SK-N-SH treated with all-trans-retinoic acid at 6 μM for 48 hours (cell line): Measurements from ENCODE around the gene HOXC5.
A peak's percentile ranks its signal among the peaks of the same experiment; 100 is the strongest.

ENCODE experiments used
- ATAC-seq: fragments of 200-7000 bp; cut with Tn5 transposase; 3 replicates; pipeline ENCODE4 v1.9.1; 2020; ENCODE audit warnings: mild to moderate bottlenecking, moderate library complexity
- BACH2 ChIP-seq: fragments of 250-450 bp; sonication (Bioruptor Pico); IDR thresholded peaks from 2 replicates; pipeline ENCODE4 v1.9.0; 2021; ENCODE audit warnings: mild to moderate bottlenecking, borderline replicate concordance
- CSDC2 ChIP-seq: fragments of 250-450 bp; sonication (Bioruptor Pico); IDR thresholded peaks from 2 replicates; pipeline ENCODE4 v1.5.0; 2020; ENCODE audit warnings: mild to moderate bottlenecking, moderate library complexity
- ESRRG ChIP-seq: fragments of 250-450 bp; sonication (Bioruptor Pico); IDR thresholded peaks from 2 replicates; pipeline ENCODE4 v1.6.1; 2021; ENCODE audit warnings: mild to moderate bottlenecking
- GLIS3 ChIP-seq: fragments of 250-450 bp; sonication (Bioruptor Pico); IDR thresholded peaks from 2 replicates; pipeline ENCODE4 v1.5.0; 2020; ENCODE audit warnings: mild to moderate bottlenecking, moderate library complexity
- ISL1 ChIP-seq: fragments of 250-450 bp; sonication (Bioruptor Pico); IDR thresholded peaks from 2 replicates; pipeline ENCODE4 v2.1.2; 2022; ENCODE audit warnings: mild to moderate bottlenecking, moderate library complexity
- OSR1 ChIP-seq: fragments of 250-450 bp; sonication (Bioruptor Pico); IDR thresholded peaks from 2 replicates; pipeline ENCODE4 v1.8.0; 2022; ENCODE audit warnings: moderate library complexity, mild to moderate bottlenecking, inconsistent platforms
- RARB ChIP-seq: fragments of 250-450 bp; sonication (Bioruptor Pico); IDR thresholded peaks from 2 replicates; pipeline ENCODE4 v1.8.0; 2021; ENCODE audit warnings: mild to moderate bottlenecking, moderate library complexity
- SNAI2 ChIP-seq: fragments of 250-450 bp; sonication (Bioruptor Pico); IDR thresholded peaks from 2 replicates; pipeline ENCODE4 v1.5.0; 2020; ENCODE audit warnings: mild to moderate bottlenecking, moderate library complexity
- TCF4 ChIP-seq: fragments of 250-450 bp; sonication (Bioruptor Pico); IDR thresholded peaks from 2 replicates; pipeline ENCODE4 v1.8.0; 2021; ENCODE audit warnings: mild to moderate bottlenecking, moderate library complexity, borderline replicate concordance
- TOX ChIP-seq: fragments of 250-450 bp; sonication (Bioruptor Pico); IDR thresholded peaks from 2 replicates; pipeline ENCODE4 v1.8.0; 2021; ENCODE audit warnings: mild to moderate bottlenecking, moderate library complexity, borderline replicate concordance
- ZC3H10 ChIP-seq: fragments of 250-450 bp; sonication (Bioruptor Pico); IDR thresholded peaks from 2 replicates; pipeline ENCODE4 v1.5.1; 2021; ENCODE audit warnings: mild to moderate bottlenecking, moderate library complexity
- ZFP3 ChIP-seq: fragments of 250-450 bp; sonication (Bioruptor Pico); IDR thresholded peaks from 2 replicates; pipeline ENCODE4 v1.5.0; 2020; ENCODE audit warnings: mild to moderate bottlenecking, moderate library complexity
- ZFP30 ChIP-seq: fragments of 450-650 bp; formaldehyde crosslinking; IDR thresholded peaks from 2 replicates; pipeline ENCODE4 v1.5.0; 2022; ENCODE audit warnings: mild to moderate bottlenecking, moderate library complexity
- ZNF565 ChIP-seq: fragments of 450-650 bp; formaldehyde crosslinking; conservative IDR thresholded peaks from 2 replicates; pipeline ENCODE4 v1.5.0; 2020; ENCODE audit warnings: low read depth, mild to moderate bottlenecking, moderate library complexity
- ZNF70 ChIP-seq: fragments of 450-650 bp; formaldehyde crosslinking; IDR thresholded peaks from 2 replicates; pipeline ENCODE4 v1.5.0; 2020; ENCODE audit warnings: mild to moderate bottlenecking, moderate library complexity
- ZNF8 ChIP-seq: fragments of 450-650 bp; formaldehyde crosslinking; IDR thresholded peaks from 2 replicates; pipeline ENCODE4 v1.5.0; 2020; ENCODE audit warnings: mild to moderate bottlenecking, moderate library complexity
- TF ChIP-seq, protein P1 (sequence below): fragments of 250-450 bp; sonication (Bioruptor Pico); IDR thresholded peaks from 2 replicates; pipeline ENCODE4 v1.8.0; 2020; ENCODE audit warnings: mild to moderate bottlenecking, moderate library complexity, borderline replicate concordance
- TF ChIP-seq, protein P2 (sequence below): fragments of 250-450 bp; sonication (Bioruptor Pico); IDR thresholded peaks from 2 replicates; pipeline ENCODE4 v1.5.1; 2020; ENCODE audit warnings: low read depth, mild to moderate bottlenecking, moderate library complexity
- TF ChIP-seq, protein P3 (sequence below): fragments of 250-450 bp; sonication (Bioruptor Pico); IDR thresholded peaks from 2 replicates; pipeline ENCODE4 v1.5.1; 2021; ENCODE audit warnings: mild to moderate bottlenecking, moderate library complexity
- TF ChIP-seq, protein P4 (sequence below): fragments of 250-450 bp; sonication (Bioruptor Pico); IDR thresholded peaks from 2 replicates; pipeline ENCODE4 v1.5.0; 2020; ENCODE audit warnings: mild to moderate bottlenecking, moderate library complexity

HOXC5 gene

DNA sequence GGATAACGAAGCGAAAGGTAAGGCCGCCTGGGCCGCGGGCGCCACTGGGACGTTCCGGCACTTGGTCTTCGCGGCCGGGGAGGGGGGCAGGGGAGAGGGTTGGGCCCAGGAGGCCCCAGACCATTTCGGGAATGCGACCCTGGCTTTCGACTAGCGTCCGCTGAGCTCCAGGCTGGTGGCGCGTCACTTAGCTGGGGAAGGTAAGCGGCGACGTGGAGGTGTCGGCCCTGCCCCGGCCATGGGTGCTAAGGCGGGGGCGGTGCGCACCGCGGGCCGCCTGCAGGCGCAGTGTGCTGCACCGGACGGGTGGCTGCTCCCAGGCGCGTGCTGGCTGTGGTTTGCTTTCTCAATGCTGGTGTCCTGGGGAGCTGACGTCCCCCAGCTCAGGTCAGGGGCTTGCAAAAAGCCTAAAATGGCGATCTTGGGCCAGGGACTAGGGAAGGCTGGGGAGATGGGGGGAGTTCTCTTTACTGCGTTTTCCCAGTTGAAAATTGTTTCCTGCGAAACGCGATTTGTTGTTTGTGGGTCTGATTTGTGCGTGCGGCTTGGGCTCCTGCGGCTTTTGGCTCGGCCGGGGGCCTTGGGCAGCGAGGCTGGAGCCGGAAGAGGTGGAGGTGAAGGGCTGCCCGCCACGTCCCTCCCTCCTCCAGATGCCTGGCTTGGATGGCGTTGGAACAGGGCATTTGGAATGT lies 46.7 kb upstream of the HOXC5 start:
- peak; percentile 7; the same call in 2 of the 3 replicates for ATAC-seq
- TF ChIP-seq ISL1 (CRISPR knock-in tag) (no peak), TOX (no peak)

GRCh38 chr12:53986686-53987483 lies 46.0 kb upstream of the HOXC5 start:
- TF ChIP-seq ISL1 (CRISPR knock-in tag) (no peak), SNAI2 (no peak), ZNF70 (CRISPR knock-in tag) (no peak), ZC3H10 (CRISPR knock-in tag) (no peak), TCF4 (CRISPR knock-in tag) (no peak), ZNF8 (CRISPR knock-in tag) (no peak), RARB (CRISPR knock-in tag) (no peak), CSDC2 (CRISPR knock-in tag) (no peak), TOX (no peak), ZFP30 (CRISPR knock-in tag) (no peak), GLIS3 (no peak), ESRRG (CRISPR knock-in tag) (no peak), ZNF565 (CRISPR knock-in tag) (no peak), BACH2 (CRISPR knock-in tag) (no peak), OSR1 (CRISPR knock-in tag) (no peak), ZFP3 (CRISPR knock-in tag) (no peak)
- TF ChIP-seq, protein P1, sequence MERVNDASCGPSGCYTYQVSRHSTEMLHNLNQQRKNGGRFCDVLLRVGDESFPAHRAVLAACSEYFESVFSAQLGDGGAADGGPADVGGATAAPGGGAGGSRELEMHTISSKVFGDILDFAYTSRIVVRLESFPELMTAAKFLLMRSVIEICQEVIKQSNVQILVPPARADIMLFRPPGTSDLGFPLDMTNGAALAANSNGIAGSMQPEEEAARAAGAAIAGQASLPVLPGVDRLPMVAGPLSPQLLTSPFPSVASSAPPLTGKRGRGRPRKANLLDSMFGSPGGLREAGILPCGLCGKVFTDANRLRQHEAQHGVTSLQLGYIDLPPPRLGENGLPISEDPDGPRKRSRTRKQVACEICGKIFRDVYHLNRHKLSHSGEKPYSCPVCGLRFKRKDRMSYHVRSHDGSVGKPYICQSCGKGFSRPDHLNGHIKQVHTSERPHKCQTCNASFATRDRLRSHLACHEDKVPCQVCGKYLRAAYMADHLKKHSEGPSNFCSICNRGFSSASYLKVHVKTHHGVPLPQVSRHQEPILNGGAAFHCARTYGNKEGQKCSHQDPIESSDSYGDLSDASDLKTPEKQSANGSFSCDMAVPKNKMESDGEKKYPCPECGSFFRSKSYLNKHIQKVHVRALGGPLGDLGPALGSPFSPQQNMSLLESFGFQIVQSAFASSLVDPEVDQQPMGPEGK: no peak
- TF ChIP-seq, protein P2, sequence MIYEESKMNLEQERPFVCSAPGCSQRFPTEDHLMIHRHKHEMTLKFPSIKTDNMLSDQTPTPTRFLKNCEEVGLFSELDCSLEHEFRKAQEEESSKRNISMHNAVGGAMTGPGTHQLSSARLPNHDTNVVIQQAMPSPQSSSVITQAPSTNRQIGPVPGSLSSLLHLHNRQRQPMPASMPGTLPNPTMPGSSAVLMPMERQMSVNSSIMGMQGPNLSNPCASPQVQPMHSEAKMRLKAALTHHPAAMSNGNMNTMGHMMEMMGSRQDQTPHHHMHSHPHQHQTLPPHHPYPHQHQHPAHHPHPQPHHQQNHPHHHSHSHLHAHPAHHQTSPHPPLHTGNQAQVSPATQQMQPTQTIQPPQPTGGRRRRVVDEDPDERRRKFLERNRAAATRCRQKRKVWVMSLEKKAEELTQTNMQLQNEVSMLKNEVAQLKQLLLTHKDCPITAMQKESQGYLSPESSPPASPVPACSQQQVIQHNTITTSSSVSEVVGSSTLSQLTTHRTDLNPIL (CRISPR knock-in tag): no peak
- TF ChIP-seq, protein P3, sequence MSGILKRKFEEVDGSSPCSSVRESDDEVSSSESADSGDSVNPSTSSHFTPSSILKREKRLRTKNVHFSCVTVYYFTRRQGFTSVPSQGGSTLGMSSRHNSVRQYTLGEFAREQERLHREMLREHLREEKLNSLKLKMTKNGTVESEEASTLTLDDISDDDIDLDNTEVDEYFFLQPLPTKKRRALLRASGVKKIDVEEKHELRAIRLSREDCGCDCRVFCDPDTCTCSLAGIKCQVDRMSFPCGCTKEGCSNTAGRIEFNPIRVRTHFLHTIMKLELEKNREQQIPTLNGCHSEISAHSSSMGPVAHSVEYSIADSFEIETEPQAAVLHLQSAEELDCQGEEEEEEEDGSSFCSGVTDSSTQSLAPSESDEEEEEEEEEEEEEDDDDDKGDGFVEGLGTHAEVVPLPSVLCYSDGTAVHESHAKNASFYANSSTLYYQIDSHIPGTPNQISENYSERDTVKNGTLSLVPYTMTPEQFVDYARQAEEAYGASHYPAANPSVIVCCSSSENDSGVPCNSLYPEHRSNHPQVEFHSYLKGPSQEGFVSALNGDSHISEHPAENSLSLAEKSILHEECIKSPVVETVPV (CRISPR knock-in tag): no peak
- ATAC-seq: no peak

GRCh38 chr12:53987787-53988230 lies 45.0 kb upstream of the HOXC5 start:
- ATAC-seq: no peak
- TF ChIP-seq TCF4 (CRISPR knock-in tag) (no peak), SNAI2 (no peak), TOX (no peak), GLIS3 (no peak), CSDC2 (CRISPR knock-in tag) (no peak), ZFP3 (CRISPR knock-in tag) (no peak), ESRRG (CRISPR knock-in tag) (no peak)
- TF ChIP-seq, protein P4, sequence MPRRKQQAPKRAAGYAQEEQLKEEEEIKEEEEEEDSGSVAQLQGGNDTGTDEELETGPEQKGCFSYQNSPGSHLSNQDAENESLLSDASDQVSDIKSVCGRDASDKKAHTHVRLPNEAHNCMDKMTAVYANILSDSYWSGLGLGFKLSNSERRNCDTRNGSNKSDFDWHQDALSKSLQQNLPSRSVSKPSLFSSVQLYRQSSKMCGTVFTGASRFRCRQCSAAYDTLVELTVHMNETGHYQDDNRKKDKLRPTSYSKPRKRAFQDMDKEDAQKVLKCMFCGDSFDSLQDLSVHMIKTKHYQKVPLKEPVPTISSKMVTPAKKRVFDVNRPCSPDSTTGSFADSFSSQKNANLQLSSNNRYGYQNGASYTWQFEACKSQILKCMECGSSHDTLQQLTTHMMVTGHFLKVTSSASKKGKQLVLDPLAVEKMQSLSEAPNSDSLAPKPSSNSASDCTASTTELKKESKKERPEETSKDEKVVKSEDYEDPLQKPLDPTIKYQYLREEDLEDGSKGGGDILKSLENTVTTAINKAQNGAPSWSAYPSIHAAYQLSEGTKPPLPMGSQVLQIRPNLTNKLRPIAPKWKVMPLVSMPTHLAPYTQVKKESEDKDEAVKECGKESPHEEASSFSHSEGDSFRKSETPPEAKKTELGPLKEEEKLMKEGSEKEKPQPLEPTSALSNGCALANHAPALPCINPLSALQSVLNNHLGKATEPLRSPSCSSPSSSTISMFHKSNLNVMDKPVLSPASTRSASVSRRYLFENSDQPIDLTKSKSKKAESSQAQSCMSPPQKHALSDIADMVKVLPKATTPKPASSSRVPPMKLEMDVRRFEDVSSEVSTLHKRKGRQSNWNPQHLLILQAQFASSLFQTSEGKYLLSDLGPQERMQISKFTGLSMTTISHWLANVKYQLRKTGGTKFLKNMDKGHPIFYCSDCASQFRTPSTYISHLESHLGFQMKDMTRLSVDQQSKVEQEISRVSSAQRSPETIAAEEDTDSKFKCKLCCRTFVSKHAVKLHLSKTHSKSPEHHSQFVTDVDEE (CRISPR knock-in tag): no peak
- TF ChIP-seq, protein P3 (CRISPR knock-in tag): no peak
